GM21786 (cell line): ENCODE measurements around the gene GIT1.
"Not testable (repeated sequence)": the region's sequence is repeated elsewhere in the genome, so short reads cannot be mapped to it uniquely, and the experiment has no call there.

Source experiments
- ATAC-seq: cut with Tn5 transposase; IDR thresholded peaks from one replicate; pipeline ENCODE4 v1.9.1; 2021; ENCODE audit not compliant: unreplicated experiment

GIT1 gene

DNA sequence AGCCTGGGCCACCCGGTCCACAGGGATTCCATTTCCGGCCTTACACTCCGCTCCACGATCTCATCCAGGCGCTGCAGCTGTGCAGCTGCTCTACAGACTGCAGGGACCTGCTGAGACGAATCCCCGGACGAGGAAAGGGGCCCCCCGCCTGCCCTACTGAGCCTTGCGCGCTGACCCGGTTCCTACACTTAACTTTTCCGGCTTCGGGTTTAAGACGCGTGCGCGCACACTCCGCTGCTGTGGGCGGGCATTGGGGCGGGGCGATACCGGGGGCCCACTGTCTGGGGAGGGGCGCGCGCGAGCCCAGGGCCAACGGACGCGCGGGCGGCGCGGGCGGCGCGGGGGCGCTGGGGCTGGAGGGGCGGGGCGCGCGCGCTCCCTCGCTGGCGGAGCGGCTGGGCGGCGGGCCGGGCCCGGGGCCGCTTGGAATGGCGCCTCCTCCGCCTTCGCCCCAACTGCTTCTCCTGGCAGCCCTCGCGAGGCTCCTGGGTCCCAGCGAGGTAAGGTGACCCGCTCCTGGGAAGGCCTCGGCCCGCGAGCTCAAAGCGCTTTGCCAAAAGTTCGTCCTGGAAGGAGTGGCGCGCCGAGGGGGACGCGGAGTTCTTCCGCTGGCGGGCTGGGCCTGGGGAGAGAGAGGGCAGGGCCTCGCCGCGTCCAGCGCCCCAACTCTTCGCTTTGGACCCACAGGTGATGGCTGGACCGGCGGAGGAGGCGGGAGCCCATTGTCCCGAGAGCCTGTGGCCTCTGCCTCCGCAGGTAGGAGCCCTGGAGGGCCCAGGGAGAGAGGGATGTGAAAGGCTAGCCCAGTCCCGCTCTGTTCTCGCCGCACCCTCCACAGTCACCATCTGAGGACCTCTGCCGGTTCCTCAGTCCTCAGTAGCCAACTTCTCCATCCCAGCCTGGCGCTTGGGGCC is 20.9 kb downstream of the GIT1 start, which contains the start of gene TP53I13:
Gene TP53I13, plus strand, starts transcription at position 371 of the 914 bp plus-strand sequence. Its CDS starts 58 bp downstream, at position 429.
- ATAC-seq, result peak; percentile 37

DNA sequence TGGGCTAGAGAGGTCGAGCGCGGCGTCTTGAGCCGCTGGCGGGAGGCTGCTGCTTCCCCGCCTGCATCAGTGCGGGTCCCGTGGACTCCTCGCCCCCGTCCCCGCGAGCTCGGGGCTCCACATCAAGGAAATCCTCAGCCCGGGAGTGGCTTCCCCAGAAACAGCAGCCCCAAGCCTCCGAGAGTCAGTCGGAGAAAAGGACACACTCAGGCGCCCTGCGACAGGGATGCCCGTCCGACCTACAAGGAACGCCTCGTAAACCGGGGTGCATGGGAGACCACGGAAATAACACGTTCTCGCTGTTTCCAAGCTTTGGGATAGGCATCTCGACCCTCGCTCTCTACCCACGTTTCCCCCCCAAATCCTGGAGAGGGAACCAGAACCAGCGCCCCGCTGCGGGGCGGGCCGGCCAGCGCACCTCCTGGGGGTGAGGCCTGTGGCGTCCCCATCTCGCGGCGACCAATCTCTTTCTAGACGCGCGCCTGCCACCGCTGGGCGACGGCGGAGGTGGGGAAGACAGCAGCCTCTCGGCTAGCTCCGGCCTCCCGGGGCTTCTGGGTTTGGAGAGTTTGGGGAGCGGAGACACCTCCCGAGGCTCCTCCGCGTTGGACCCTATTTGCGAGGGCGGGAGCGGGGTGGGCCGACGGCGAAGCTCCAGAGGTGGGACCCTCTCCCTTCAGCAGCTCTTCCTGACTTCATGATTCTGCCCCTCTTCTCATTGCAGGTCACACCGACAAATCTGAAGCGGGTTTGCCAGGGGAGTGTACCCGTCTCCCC is 21.7 kb downstream of the GIT1 start:
- ATAC-seq, result peak; percentile 33

DNA sequence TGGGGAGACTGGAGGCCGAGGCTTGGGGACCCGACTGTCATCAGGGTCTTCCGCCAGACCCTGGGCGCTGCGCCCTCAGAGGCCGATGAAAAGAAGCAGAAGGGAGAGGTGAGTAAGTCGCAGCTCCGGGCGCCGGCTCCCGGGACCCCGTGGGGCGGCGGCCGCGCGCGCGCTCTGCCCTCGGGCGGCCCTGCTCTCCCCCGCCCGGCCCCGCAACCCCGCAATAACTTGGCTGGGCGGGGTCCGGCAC is 22.2 kb downstream of the GIT1 start:
- ATAC-seq, result no peak

GRCh38 chr17:29566473-29567303 is 22.8 kb downstream of the GIT1 start, which contains the start of gene ABHD15:
Gene ABHD15, minus strand, starts transcription at chr17:29567037. Its CDS starts 71 bp downstream, at chr17:29566966.
- no peak for ATAC-seq

DNA sequence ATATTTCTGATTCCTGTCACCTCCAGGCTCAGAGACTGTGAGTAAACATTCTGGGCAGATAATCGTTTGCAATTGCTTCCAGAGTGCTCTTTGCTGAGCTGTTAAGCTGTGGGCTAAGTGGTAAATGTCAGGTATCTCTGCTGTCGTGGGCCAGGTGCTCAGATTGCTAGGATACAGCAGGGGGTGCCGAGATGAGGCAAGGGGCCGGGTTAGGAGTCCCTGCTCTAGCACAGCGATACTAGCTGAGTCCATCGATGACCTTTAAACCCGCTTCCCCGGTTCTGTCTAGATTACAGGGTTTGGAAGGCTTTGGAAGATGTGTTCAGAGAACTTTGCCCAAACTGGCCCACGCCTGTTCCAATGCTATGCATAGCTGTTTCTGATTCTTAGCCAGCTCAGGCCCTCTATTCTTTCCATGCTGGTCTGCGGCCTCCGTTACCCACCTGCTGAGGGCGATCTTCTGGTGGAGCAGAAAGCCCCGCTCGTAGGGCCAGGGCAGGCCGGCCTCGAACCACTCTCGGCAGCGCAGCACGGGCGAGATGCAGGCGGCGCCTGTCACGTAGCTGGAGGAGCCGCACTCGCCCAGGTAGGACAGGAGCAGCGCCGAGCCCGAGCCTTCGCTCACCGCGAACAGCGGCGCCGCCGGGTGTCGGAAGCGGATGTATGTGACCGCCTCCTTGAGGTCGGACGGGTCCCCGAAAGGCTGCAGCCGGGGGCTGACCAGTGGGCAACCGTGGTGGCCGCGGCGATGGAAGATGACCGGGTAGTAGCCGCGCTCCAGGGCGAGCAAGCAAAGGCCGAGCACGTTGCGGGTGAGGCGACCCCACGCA is 23.6 kb downstream of the GIT1 start:
- no peak for ATAC-seq

- ATAC-seq, result no peak
Measured at GRCh38 chr17:29563816-29564215, 25.6 kb downstream of the GIT1 start.

DNA sequence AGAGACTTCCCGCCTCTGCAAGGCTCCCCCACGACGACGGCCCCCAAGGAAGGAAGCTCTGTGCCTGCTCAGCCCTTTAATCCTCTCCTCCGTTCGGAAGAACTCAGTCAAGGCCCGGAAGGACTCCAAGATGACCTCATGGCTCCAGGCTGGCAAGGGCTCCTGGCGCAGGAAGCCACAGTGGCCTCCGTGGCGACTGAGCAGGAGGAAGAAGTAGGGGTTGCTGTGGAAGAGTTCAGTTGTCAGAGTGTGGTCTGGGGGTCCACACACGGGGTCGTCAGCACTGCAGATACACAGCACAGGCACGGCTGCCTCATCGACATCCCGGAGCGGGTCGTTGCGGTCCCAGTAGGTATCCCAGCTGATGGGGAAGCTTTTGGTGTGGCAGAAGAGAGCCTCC is 26.8 kb downstream of the GIT1 start:
- no peak for ATAC-seq

GRCh38 chr17:29561554-29562517 is 27.6 kb downstream of the GIT1 start:
- ATAC-seq, result no peak

DNA sequence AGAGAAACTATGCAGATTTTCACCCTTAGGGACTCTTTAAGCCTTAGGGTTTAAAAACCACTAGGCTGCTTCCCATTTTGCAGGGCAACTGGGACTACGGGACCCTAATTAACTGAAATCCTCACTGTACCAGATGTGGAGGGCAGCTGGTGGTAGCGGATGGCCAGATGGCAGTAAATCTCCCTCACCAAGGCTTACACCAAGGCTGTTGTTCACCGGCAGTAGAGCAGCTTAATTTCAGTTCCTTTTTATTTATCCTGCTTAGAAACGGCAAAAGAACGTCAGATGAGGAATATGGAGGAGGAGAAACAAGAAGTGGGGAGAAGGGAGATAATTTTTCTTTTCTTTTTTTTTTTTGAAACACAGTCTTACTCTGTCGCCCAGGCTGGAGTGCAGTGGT is 29.1 kb downstream of the GIT1 start:
- no peak for ATAC-seq

DNA sequence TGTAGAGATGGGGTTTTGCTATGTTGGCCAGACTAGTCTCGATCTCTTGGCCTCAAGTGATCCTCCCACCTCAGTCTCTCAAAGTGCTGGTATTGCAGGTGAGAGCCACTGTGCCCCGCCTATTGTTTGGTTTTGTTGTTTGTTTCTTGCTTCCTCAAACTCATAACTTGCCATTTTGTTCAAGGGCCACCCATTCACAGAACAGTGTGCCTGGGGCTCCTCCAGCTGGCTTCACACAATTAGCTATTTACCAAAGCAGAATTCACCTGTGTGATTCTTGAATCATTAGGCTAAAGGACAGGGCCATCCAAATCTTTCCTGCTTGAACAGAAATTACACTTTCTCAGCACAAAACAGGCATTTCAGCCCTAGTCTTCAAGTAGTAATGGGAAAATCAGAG is 29.8 kb downstream of the GIT1 start:
- no peak for ATAC-seq

DNA sequence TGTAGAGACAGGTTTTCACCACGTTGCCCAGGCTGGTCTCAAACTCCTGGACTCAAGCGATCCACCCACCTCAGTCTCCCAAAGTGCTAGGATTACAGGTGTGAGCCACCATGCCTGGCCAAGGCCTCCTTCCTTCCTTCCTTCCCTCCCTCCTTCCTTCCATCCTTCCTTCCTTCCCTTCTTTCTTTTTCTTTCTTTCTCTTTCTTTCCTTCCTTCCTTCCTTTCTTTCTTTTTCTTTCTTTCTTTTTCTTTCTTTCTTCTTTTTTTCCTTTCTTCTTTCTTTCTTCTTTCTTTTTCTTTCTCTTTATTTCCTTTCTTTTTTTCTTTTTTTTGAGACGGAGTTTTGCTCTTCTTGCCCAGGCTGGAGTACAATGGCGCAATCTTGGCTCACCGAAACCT is 31.3 kb downstream of the GIT1 start:
- not testable (repeated sequence) for ATAC-seq

- no peak for ATAC-seq
Measured at GRCh38 chr17:29557739-29558116, 31.7 kb downstream of the GIT1 start.

DNA sequence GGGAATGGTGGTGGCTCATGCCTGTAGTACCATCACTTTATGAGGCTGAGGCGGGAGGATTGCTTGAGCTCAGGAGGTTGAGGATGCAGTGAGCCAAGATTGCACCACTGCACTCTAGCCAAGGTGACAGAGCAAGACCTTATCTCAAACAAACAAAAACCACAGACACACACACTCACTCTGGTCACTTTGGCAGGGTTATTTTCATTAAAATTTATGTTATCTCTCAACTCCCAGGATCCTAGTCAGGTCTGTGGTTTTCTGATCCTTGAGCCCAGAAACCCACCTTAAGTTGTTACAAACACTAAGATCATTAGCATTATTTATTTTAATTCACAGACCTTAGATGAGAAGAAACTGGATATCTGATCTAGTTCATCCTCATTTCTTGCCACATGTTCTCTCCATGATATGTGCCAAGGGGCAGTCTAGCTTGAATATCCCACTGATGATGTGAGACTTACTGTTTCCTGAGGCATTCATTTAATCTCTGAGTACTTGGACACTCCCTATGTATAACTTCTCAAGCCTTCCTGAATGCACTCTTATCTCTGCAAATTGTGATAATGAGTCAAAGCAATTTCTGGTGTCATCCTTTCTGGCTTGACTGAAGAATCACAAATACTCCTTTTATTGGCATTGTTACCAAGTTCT is 32.2 kb downstream of the GIT1 start:
- ATAC-seq, result no peak

DNA sequence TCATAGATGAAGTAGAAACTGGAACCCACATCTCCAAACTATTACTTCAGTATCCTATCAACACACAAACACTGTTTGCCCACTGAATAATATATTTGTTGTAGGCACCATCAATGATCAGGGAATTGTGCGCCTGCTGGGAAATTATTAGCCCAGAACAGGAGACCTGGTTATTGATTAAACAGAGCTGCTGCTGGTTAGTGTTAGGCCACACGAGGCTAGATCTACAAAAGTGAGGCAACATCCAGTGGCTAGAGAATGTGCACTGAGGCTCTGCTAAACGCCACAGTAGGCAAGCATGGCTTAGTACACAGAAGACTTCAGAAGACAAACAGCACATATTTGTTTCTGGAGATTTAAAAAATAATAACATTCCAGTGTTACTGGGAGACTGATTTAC is 33.6 kb downstream of the GIT1 start:
- ATAC-seq, result no peak

DNA sequence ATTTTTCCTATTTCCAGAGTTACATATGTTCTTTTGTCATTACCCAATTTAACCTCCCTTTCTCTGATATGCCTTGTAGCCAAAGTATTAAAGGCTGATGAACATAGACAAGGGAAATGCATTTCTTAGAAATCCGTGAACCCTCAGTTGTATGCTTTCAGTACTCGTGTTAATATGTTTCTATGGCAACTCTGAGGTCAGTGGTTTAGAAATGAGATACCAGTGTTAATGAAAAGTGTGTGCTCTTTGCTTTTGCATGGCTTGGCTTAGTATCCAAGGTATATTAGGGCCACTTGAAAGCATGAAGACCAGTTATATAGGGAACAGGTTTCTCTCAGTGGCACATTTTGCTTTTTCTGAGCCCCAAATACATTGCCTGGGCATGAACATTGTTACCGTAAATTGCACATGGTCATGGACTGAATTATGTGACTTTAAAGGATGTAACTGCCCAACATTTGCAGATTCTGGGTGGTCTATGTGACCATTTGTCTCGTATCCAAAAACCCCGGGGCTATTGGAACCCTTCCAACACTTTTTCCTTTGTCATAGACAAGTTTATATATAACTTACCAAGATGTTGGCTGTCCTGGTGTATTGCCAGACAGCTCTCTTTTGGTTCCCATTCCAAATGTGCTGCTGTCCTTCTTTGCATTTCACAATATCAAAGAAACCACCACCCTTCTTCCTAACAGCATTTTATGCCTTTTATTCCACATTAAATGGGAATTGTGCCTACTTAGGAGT is 40.1 kb downstream of the GIT1 start:
- no peak for ATAC-seq

DNA sequence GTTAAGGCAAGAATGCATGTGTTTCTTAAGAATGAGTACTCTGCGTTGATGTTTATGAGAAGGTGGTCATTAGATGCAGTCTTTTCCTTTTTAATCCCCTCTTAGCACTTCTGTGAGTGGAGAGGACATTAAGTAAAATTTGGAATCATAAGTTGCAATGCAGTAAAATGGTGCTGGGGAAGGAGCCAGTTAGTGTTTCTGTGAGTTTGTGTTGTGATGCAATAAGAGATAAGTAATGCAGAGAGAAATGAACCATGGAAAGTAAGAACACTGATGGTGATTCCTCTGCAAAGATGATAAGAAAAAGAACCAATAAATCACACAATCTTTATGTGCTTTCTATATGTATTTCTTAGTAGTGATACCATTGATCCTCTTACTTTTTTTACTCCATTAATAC is 42.6 kb downstream of the GIT1 start:
- ATAC-seq, result no peak

- ATAC-seq, result no peak
Measured at GRCh38 chr17:29546085-29546484, 43.4 kb downstream of the GIT1 start.

- no peak for ATAC-seq
Measured at GRCh38 chr17:29544066-29544465, 45.4 kb downstream of the GIT1 start.
